ENCODE measurements around the gene SMIM43.
"Not testable (repeated sequence)": the region's sequence is repeated elsewhere in the genome, so short reads cannot be mapped to it uniquely, and the experiment has no call there.

Gene SMIM43

DNA sequence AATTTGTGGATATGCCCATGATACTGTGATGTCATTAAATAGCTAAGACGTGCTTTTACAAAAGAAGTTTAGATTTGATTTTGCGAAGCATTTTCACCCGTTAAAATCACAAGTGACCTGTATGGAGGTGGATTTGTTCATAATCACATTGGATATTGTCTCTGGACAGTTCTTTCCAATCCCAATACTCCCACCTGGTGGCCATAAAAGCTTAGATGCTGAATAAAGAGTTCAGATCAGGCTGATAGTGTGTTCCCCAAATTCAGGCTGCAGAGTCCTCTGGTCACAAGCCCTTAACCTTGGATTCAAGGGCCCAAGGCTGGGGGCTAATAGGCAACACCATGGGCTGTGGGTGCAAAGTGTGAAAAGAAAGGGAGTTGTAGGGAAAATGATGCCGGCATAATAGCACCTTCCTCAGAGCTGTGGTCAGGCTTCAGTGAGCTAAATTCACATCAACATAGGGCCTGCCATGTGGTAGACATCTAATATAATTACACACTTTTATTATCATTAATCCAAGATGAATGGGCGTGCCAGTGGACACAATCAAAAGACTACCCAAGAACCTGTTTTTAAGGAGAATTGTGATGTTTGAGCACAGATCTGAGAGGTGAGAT is 28.1 kb downstream of the SMIM43 start:
- DNase-seq (ENCODE audit: low read depth): no peak

DNA sequence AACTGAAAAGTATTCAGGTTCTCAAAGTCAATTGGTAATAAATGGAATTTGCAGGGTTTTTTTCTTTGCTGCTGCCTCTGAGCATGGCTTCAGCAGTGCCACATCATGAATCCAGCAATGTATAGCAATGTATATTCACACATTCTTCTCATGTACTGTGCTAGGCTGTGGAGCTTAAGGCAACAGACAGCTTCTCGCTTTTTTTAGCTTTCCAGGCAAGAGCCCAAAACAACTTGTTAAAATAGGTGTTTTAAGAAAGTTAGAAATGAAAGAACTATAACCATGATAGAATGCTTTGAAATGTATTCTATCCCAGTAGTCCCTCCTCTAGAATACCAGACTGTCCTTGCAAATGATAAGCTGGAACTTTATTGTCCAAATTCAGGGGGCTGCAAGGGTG is 30.4 kb downstream of the SMIM43 start:
- no peak for DNase-seq (ENCODE audit: low read depth)

DNA sequence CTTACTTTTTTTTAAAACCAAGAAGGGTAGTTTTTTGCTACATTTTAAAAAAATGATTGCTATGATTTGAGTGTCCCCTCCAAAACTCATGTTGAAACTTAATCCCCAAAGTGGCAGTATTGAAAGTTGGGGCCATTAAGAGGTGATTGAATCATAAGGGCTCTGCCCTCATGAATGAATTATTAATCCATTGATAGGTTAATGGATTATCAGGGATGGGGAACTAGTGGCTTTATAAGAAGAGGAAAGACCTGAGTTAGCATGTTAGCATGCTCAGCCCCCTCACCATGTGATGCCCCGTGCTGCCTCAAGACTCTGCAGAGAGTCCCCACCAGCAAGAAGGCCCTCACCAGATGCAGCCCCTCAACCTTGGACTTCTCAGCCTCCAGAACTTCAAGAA is 31.0 kb downstream of the SMIM43 start:
- no peak for DNase-seq (ENCODE audit: low read depth)

DNA sequence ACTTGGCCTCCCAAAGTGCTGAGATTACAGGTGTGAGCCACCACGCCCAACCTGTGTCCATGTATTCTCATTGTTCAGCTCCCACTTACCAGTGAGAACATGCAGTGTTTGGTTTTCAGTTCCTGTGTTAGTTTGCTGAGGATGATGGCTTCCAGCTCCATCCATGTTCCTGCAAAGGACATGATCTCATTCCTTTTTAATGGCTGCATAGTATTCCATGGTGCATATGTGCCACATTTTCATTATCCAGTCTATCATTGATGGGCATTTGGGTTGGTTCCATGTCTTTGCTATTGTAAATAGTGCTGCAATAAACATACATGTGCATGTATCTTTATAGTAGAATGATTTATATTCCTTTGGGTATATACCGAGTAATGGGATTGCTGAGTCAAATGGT is 35.2 kb downstream of the SMIM43 start:
- DNase-seq (ENCODE audit: low read depth): not testable (repeated sequence)

DNA sequence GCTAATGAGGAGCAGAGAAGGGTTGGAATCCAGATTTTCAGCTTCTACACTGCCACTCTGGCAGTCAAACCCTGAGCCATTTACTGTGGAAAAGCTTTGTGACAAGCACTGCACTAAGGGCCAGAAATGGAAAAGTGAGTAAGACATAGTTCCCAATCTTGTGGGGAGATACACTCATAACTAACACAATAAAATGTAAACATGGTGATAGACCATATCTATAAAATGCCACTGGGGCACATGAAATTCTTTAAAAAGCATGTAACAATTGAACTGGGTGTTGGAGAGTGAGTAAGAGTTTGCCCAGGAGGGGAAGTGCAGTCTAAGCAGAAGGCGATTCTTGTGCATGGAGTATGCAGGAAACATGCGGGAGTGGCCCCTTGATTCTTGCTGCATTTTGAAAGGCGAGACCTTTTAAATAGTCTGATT is 36.2 kb downstream of the SMIM43 start:
- no peak for DNase-seq (ENCODE audit: low read depth)

DNA sequence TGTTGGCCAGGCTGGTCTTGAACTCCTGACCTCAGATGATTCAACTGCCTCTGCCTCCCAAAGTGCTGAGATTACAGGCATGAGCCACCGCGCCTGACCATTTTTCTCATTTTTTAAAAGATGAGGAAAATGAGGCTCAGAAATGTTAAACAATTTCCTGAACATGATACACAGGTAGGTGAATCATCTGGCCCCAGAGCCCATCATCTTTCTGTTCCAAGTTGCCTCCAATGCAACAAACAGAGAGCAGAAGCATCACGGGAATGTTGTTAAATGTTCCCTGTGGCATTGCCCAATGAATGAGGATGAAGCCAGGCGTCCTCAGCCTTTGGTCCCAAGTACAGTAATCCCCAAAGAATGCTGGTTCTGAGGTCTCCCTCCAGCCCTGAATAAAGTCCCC is 36.9 kb downstream of the SMIM43 start:
- no peak for DNase-seq (ENCODE audit: low read depth)

DNA sequence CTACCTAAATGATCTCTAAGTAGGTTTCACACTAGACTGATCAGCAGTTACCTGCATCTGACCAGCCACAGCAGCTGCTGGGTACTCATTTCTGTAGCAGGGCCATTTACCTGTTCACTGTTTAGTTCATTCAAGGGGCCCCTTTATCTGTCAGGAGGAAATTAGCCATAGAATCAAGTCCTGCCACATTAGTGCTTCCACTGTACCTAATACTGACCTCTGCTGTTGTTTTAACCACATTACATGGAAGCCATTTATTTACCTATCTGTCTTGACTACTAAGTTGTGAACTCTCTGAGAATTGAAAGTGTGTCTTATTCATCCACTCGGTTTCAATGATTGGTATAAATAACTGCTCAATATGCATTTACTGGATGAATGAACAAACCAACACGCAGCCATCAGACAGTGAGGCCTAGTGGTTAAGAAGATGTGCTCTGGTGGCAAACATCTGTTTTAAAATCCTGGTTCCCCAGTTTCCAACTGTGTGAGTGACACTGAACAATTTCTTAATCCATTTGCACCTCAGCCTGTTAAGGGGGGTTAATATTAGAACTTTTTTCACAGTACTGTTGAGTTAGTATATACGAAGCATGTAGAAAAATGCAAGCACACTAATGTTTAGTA is 38.2 kb downstream of the SMIM43 start:
- peak; percentile 20 for DNase-seq (ENCODE audit: low read depth)

DNA sequence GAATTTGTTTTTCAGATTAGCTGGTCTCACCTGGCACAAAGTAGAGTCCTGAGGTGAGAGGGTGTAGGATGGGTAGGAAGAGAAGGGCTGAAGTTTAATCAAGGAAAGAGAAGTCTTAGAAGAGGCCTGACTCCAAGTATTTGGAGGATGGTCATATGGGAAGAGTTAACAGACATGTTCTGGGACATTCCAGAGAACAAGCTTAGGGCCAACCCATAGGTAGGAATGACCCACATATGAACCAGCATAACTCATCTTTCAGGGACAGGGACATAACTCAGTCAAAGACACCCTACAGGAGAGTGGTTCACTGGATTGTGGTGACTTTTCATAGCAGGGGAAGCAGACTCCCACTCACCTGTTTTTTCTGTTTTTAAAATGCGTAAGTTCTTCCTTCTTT is 40.3 kb downstream of the SMIM43 start:
- no peak for DNase-seq (ENCODE audit: low read depth)

DNA sequence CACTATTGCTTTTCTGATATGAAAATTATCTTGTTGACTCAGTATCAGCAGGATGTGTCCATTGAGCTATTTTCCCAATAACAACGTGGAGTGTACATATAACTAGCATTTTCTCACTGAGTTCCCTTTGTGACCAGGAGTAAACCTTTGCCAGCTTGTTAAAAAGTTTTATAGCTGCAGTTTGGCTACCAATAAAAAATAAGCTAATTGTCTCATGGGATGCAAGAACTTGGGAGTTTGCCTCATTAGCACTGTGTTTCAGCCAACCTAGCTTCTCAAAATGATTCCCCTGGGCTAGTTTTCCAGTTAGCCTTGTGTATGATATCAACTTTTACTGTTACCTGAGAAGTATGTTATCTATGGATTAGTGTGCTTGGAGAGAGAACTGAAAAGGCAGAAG is 43.3 kb downstream of the SMIM43 start:
- no peak for DNase-seq (ENCODE audit: low read depth)

DNA sequence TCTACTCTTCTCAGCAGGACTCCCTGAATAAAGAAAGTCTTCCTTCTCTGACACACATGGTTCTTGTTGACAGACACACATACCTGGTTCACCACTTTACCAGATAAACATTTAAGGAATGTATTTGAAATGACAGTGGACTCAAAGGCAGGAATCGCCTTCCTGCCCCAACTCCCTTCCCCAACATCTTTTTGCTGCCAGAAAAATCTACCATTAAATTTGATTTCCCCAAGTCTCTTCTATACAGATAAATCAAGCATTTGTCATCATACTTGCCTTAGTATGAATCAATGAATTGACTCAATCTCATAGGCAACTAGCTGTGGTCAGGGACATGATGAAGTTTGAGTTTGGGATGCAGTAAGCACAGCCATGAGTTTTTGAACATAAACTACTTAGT is 44.9 kb downstream of the SMIM43 start:
- DNase-seq (ENCODE audit: low read depth): no peak

DNA sequence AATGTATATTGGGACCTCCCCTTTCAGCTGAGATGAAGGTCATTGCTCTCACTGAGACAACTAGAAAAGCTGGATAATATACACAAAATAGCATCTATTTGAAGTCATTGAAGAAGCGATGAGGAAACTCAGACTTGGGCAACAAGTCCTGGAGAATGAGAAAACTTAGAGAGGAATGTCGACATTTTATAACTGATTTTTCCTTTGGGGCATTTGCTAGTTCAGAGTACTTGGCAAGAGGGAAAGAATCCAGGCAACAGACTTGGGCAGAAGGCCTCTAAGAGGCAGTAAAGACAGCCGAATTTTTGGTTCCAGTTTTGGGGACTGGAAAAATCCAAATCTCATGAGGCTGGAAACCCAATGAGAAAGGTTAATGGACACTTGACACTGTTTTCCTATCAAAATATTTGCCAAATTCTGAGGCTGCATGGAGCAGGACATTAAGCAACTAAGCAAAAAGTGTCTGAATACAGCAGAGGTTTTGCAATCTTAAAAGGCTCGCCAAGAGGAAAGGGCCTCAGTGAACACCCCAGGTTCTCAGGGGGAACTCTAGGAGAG is 47.2 kb downstream of the SMIM43 start:
- DNase-seq (ENCODE audit: low read depth): no peak

DNA sequence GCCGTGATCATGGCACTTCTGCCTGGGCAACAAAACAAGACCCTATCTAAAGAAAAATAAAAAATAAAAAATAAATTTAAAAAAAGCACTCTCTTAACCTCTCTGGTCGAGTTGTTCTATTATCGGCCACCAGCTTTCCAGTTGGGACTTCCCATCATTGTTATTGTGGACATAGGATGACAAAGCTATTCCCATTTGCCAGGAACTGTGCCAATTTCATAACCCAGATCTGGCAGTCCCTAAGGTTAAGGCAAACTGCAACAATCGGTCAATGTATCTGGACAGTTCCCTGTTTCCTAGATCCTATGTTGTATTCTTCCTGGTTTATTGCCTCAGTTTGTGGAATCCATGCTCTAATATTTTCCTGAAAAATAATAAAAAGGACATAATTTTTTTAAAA is 50.4 kb downstream of the SMIM43 start:
- DNase-seq (ENCODE audit: low read depth): no peak

DNA sequence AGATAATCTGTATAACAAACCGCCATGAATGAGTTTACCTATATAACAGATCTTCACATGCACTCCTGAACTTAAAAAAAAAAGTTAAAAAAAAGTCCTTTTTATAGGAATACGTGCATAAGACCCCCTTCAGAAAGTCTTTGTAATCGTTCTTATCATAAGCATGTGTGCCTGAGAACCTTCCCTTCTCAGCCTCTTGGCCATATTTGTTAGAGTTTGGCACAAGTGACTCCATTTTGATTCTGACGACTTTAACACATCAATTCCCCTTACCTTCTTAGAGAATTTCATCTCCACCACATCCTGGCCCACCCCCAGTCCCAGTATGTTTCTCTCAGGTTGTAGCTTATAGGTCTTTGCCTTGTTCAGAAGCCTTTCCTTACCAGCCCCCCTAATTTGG is 52.2 kb downstream of the SMIM43 start:
- no peak for DNase-seq (ENCODE audit: low read depth)

DNA sequence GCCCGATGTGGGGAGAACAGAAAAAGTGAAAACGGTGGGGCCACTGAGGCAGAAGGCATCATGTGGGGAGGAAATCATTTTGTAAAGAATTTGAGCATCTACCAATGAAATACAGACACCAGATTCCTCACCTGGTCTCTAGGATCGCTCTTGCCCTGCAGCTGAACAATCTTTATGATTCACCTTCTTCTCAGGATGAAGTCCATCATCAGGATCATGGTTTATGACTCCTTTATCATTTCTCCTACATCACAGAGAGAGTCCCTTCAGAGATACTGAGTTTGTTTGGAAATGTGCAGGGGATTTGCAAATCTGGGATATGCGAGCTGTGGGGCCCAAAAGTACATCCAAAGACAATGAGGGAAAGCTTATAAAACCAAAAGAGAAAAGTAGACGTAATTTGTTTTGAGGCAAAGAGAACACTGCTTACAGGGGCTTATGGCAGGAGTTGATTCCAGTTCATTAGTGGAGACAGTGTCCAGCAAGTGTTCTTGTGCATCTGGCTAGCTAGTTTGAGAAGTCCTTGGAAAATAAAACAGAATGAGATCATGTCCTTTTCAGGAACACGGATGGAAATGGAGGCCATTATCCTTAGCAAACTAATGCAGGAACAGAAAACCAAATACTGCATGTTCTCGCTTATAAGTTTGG is 52.8 kb downstream of the SMIM43 start:
- no peak for DNase-seq (ENCODE audit: low read depth)

DNA sequence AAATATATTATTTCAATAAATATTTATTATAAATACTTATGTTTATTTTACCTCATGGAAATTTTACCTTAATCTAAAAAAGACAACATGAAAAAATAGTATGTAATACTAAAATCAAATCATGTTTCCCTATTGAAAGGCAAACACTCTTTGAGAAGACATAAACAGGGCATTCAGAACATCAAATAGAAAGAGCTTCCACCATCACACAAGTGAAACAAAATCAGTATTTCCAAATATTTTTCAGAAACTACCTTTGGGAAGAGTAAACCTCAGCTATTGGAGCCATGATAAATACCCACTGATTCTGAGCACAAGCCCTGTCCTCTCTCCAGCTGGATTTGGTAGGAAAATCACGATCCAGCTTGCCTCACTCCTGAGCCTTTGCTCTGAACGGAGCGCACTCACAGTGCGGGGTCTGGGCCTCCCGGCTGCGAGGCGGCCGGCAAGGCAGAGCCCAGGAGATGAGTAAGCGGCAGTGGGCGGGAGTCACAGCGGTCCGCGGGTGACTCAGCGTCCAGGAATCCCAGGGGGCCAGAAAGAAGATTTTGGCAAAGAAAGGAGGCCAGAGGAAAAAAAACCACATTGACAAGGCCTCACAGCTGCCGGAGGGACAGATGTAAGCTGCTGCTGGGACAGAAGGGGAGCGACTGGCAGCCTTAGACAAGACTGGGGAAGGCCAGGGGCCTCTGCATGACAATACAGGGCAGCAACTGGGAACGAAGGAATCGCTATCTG is 53.5 kb downstream of the SMIM43 start:
- no peak for DNase-seq (ENCODE audit: low read depth)

DNA sequence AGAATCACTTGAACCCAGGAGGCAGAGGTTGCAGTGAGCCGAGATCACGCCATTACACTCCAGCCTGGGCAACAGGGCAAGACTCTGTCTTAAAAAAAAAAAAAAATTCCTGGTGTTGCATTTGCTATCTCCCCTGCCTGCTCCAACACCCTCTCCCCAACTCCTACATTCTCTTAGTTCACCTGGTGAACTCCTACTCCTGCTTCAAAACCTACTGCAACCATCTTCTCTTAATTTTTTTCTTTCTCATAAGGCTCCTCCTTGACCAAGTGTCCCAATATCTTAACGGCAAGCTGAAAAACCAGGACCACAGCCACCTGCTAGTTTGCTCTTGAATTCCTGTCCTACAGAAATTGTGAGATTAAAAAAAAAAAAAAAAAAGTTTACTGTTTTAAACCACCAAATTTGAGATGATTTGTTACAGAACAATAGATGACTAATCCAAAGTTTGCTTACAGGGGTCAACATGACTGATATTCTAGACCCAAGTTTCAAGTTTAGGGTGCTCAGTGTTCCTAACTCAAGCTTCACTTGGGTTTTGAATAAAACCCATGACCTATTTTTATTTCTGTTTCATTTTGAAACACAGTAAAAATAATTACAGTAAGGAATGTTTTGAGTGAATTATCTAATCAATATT is 55.1 kb downstream of the SMIM43 start:
- no peak for DNase-seq (ENCODE audit: low read depth)
